Measurements from ENCODE around the gene SF3B1. TPM values are rescaled to one million over a fixed set of nuclear protein-coding genes. Genes with fewer than 3 reads are reported as not detected.

The SF3B1 gene
- total RNA-seq, 1 donor from 2014 or later, result 252 TPM

DNA sequence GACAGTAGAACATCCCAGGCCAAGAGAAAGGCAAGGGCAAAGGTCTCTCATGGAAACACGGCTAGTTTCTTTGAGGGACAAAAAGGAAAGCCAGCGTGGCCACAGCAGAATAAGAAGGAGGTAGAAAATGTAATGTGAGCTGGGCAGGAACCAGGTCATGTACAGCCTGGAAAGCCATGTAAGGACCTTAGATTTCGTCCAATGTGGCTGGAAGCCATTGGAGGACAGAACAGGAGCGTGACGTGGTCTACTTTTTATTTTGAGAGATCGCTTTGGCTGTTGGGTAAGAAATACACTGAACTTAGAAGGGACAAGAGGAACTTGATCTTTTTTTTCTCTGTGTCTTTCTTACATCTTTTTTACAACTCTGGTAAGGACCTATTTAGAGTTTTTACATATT lies 66.4 kb downstream of the SF3B1 start:
- Histone ChIP-seq H3K4me1 (peaks cover 9% of the 10 kb centered on the region), H3K9me3 (no peaks in the 10 kb centered on the region), H3K36me3 (no peaks in the 10 kb centered on the region), H3K27me3 (no peaks in the 10 kb centered on the region), H3K27ac (no peak overlapping the region), H3K4me3 (no peak overlapping the region)
- intact Hi-C loops (cut with DNase I), result no loop called here
- no peak for ATAC-seq
- no peak for DNase-seq
- TF ChIP-seq, protein P1, sequence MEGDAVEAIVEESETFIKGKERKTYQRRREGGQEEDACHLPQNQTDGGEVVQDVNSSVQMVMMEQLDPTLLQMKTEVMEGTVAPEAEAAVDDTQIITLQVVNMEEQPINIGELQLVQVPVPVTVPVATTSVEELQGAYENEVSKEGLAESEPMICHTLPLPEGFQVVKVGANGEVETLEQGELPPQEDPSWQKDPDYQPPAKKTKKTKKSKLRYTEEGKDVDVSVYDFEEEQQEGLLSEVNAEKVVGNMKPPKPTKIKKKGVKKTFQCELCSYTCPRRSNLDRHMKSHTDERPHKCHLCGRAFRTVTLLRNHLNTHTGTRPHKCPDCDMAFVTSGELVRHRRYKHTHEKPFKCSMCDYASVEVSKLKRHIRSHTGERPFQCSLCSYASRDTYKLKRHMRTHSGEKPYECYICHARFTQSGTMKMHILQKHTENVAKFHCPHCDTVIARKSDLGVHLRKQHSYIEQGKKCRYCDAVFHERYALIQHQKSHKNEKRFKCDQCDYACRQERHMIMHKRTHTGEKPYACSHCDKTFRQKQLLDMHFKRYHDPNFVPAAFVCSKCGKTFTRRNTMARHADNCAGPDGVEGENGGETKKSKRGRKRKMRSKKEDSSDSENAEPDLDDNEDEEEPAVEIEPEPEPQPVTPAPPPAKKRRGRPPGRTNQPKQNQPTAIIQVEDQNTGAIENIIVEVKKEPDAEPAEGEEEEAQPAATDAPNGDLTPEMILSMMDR (IDR thresholded peaks at IDR 0.05), result no peak

DNA sequence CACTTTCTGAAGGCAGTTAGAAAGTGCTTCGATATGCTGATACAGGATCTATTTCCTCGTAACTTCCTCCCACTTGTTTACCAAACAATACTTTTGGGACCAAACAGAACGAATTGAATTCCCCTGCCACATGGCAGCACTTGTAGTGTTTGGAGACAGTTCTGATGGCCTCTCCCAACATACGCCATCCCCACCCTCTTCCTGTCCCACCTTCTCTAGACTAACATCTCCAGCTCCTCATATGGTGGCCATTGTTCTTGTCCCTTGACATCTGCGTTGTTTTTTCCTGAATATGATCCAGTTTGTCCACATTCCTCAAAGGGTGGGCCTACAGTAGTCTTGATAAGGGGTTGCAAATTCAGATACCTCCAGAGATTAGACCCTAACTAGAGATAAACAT lies 70.8 kb downstream of the SF3B1 start:
- Histone ChIP-seq H3K36me3 (no peaks in the 10 kb centered on the region), H3K27ac (no peak overlapping the region), H3K4me1 (no peaks in the 10 kb centered on the region), H3K27me3 (no peaks in the 10 kb centered on the region), H3K4me3 (no peak overlapping the region), H3K9me3 (no peaks in the 10 kb centered on the region)
- intact Hi-C loops (cut with DNase I), result no loop called here
- TF ChIP-seq, protein P1 (IDR thresholded peaks at IDR 0.05), result no peak
- DNase-seq (no peak), ATAC-seq (no peak)

DNA sequence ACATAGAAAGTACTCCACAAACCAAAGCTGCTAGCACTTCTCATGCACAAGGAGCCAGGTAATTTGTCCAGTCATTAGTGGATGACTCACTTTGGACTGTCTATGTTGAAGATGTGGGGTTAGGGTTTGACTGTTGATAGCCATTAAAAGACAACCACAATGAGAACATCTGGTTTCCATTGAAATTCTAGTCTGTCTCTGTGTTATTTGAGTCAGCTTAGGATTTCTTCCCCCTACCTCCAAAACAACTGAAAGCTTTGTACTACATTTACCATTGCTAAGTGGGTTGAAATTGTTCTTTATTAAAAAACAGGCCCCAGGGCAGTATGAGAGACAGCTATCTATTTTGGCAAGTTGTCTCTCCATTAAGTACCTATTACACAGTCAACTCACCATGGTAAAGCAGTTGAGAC lies 74.1 kb downstream of the SF3B1 start:
- Histone ChIP-seq H3K27me3 (no peaks in the 10 kb centered on the region), H3K9me3 (no peaks in the 10 kb centered on the region), H3K4me3 (no peak overlapping the region), H3K27ac (no peak overlapping the region), H3K4me1 (no peaks in the 10 kb centered on the region), H3K36me3 (no peaks in the 10 kb centered on the region)
- intact Hi-C loops (cut with DNase I), result no loop called here
- DNase-seq (no peak), ATAC-seq (no peak)
- TF ChIP-seq, protein P1 (IDR thresholded peaks at IDR 0.05), result no peak

DNA sequence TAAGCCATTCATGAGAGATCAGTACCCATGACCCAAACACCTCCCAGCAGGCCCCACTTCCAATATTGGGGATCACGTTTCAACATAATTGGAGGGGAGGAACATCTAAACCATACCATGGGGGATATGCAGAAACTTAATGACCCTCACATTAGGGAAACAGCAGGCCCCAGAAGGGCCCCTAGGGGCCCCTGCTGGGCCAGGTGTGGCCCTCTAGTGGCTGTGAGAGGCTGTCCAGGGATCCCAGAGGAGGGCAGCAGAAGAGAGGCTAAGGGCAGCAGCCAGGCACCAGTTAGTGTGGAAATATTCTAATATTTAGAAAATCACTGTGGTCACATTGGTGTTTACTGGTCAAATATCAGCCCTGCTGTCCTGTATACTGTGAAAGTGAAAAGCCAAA lies 75.0 kb downstream of the SF3B1 start:
- DNase-seq (no peak), ATAC-seq (peak; percentile 29)
- intact Hi-C loops (cut with DNase I), result no loop called here

DNA sequence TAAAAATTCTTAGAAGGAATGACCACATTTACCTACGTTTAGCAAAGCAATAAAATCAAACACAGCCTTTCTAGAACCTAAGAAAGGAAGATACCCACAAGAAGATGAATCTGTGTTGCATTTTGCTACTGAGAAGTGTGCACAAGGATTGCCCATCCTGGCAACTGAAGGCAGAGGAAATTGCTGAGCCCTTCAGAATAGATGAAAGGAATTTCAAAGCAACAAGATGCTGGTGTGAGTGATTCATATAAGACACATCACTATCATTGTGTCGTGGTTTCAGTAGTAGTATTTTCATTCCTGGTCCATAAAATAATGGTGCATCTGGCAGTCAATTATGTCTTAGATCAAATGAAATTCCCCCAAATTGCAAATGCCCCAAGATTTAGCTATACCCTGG lies 75.9 kb downstream of the SF3B1 start:
- no peaks in the 10 kb centered on the region for H3K9me3 ChIP-seq
- no peaks in the 10 kb centered on the region for H3K36me3 ChIP-seq
- no peak overlapping the region for H3K4me3 ChIP-seq
- H3K27ac ChIP-seq, result no peak overlapping the region
- intact Hi-C loops (cut with DNase I), result no loop called here
- DNase-seq (no peak), ATAC-seq (no peak)
- no peaks in the 10 kb centered on the region for H3K4me1 ChIP-seq
- TF ChIP-seq, protein P1 (IDR thresholded peaks at IDR 0.05), result no peak
- H3K27me3 ChIP-seq, result no peaks in the 10 kb centered on the region

More for the DNA sequence above, 75.0 kb downstream of the SF3B1 start:
- Histone ChIP-seq H3K27me3 (no peaks in the 10 kb centered on the region), H3K27ac (no peak overlapping the region), H3K9me3 (no peaks in the 10 kb centered on the region), H3K36me3 (no peaks in the 10 kb centered on the region), H3K4me3 (no peak overlapping the region), H3K4me1 (no peaks in the 10 kb centered on the region)
- TF ChIP-seq, protein P1 (IDR thresholded peaks at IDR 0.05), result peak; percentile 7

DNA sequence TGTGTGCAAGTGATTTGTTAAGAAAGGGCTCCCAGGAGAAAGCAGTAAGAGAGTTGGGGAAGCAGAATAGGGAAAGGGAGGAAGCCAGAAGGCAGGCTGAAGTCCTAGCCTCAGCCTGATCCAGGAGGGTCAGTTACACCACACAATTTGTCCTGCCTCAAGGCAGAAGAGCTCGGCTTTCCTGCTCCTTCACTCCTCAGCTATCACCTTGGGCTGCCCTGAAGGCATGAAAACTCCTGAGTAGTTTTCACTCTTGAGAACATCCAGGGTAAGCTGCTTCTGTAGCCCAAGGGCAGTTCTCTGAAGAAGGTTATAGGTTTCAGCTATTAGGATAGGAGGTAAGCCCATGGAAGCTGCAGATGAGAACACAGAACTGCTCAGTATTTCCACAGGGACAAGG lies 76.8 kb downstream of the SF3B1 start:
- DNase-seq (no peak), ATAC-seq (no peak)
- Histone ChIP-seq H3K4me3 (no peak overlapping the region), H3K4me1 (no peaks in the 10 kb centered on the region), H3K27me3 (no peaks in the 10 kb centered on the region), H3K27ac (no peak overlapping the region), H3K9me3 (no peaks in the 10 kb centered on the region), H3K36me3 (no peaks in the 10 kb centered on the region)
- TF ChIP-seq, protein P1 (IDR thresholded peaks at IDR 0.05), result no peak
- intact Hi-C loops (cut with DNase I), result no loop called here
